Mucosa of stomach (tissue), 1 donor: ENCODE results near the gene PITPNC1.
"Not testable (repeated sequence)": the region's sequence is repeated elsewhere in the genome, so short reads cannot be mapped to it uniquely, and the experiment has no call there.

Source experiments
- H3K27me3 ChIP-seq: one replicate; pipeline ENCODE4 v1.7.0; 2013; ENCODE audit warnings: mild to moderate bottlenecking, low read length; ENCODE audit not compliant: control insufficient read depth, insufficient read depth
- H3K36me3 ChIP-seq: one replicate; pipeline ENCODE4 v1.7.0; 2013; ENCODE audit warnings: low read length; ENCODE audit not compliant: control insufficient read depth, insufficient read depth
- H3K4me1 ChIP-seq: one replicate; pipeline ENCODE4 v1.7.0; 2013; ENCODE audit warnings: mild to moderate bottlenecking, low read length; ENCODE audit not compliant: control insufficient read depth, insufficient read depth
- H3K4me3 ChIP-seq: one replicate; pipeline ENCODE4 v1.7.0; 2013; ENCODE audit warnings: low read length
- H3K9ac ChIP-seq: one replicate; pipeline ENCODE4 v1.7.0; 2013; ENCODE audit warnings: mild to moderate bottlenecking, low read length, moderate library complexity
- H3K9me3 ChIP-seq: one replicate; pipeline ENCODE4 v1.7.0; 2013; ENCODE audit warnings: mild to moderate bottlenecking, low read length, moderate library complexity; ENCODE audit not compliant: control insufficient read depth
- donor health status: Pancreatic carcinoma.

PITPNC1 gene

DNA sequence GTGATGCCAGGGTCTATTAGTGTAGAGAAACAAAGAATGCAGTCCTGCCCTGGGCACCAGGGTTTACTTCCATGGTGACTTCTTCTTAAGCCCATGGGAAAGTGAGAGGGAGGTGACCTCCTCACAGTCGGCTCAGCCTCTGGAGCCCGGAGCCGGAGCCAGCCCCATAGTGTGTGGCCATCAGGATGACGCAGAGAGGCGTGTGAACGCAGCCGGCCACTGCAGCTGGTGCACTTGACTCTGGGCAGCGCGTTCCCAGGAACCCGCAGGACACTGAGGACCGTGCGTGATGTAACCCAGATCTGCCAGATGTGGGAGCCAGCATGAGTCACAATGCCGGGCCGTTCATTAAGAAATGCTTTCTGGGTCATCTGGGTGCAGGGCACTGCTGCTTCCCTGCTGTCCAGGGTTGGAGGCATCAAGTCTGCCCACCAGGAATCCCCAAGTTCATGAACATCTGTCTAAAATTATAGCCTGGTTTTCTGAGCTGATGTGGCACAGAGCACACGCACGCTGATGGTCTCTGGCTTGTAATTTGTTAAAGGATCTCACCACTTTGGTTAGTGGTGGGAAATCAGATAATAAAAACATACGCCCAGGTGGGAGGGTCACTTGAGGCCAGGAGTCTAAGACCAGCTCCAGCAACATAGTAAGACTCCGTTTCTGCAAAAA is 114.1 kb downstream of the PITPNC1 start:
- Histone ChIP-seq H3K9ac (no peak overlapping the region), H3K27me3 (no peaks in the 10 kb centered on the region), H3K9me3 (no peaks in the 10 kb centered on the region), H3K4me1 (peaks cover 4% of the 10 kb centered on the region), H3K4me3 (no peak overlapping the region), H3K36me3 (no peaks in the 10 kb centered on the region)

DNA sequence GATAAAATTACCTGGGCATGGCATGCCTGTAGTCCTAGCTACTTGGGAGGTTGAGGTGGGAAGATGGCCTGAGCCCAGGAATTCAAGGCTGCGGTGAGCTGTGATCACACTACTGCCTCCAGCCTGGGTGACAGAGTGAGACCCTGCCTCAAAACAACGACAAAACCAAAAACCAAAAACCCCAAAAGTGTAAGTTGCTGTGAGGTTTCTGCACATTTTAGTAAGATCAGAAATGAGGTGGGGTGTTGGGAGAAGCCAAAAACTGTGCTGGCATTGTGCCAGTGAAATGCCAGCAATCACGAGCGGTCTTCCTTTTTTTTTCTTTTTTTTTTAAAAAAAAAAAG is 114.6 kb downstream of the PITPNC1 start:
- Histone ChIP-seq H3K9me3 (no peaks in the 10 kb centered on the region), H3K27me3 (no peaks in the 10 kb centered on the region), H3K4me1 (peaks cover 4% of the 10 kb centered on the region), H3K36me3 (no peaks in the 10 kb centered on the region), H3K9ac (no peak overlapping the region), H3K4me3 (no peak overlapping the region)

DNA sequence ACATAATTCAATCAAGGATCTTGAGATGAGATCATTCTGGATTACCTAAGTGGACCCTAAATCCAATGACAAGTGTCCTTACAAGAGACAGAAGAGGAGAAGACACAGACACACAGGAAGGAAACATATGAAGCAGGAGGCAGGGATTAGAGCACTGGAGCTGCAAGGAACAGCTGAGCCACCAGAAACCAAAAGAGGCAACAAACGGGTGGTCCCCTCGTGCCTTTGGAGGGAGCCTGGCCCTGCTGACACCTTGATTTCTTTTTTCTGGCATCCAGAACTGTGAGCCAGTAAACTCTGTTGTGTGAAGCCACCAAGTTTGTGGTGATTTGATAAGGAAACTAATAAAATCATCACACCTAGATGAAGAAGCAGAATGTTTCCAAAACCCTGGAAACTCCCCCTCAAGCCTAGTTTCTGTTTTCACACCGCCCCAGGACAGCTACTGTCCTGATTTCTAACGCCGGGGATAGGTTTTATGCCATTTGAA is 115.2 kb downstream of the PITPNC1 start:
- Histone ChIP-seq H3K4me3 (no peak overlapping the region), H3K9me3 (no peaks in the 10 kb centered on the region), H3K4me1 (peaks cover 4% of the 10 kb centered on the region), H3K27me3 (no peaks in the 10 kb centered on the region), H3K9ac (no peak overlapping the region), H3K36me3 (no peaks in the 10 kb centered on the region)

DNA sequence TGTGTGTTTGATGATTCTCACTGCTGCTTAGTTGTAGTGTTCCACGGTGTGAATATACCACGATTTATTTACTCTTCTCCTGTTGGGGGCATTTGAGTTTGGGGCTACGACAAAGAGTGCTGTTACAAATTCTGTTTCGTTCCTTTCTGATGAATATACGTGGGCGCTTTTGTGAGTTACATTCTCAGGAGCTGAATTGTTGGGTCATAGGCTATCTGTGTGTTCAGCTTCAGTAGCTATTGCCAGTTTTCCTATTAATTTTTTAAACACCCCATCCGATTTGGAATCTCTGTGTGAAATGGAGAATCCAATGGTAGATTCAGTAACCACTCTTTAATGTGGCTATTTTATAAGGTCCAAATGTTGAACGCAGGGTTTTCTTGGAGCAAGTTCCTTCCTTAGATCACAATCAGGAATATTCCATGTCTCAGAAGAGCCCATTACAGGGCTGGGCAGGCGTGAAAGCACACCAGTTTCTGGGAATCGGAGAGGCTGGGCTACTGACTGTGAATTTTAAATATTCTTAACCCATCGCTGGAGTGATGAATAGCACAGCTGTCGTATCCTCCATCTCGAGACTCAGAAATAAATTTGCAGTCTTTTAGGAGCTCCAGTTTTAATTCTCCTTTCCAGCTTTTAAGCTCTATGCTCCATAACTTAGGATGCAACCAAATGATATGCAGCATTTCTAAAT is 115.9 kb downstream of the PITPNC1 start:
- H3K36me3 ChIP-seq = no peaks in the 10 kb centered on the region
- H3K27me3 ChIP-seq = no peaks in the 10 kb centered on the region
- no peak overlapping the region for H3K9ac ChIP-seq
- H3K4me1 ChIP-seq = peaks cover 4% of the 10 kb centered on the region
- no peaks in the 10 kb centered on the region for H3K9me3 ChIP-seq
- no peak overlapping the region for H3K4me3 ChIP-seq

DNA sequence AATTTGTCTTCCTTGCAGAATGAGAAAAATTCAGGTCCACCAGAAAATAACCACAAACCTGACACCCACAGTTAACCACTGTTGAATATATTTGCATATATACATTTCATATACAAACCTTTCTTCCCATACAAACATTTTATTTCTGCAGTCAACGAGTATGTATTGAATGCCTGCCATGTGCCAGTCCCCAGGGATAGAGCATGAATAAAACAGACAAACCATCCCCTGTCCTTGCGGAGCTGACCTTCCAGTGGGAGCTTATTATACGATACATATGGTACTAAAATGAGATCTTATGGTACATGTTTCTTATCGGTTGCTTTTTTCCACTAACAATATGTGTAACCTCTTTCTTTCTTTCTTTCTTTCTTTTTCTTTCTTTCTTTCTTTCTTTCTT is 116.7 kb downstream of the PITPNC1 start:
- no peaks in the 10 kb centered on the region for H3K27me3 ChIP-seq
- H3K9me3 ChIP-seq = no peaks in the 10 kb centered on the region
- no peak overlapping the region for H3K4me3 ChIP-seq
- no peak overlapping the region for H3K9ac ChIP-seq
- peaks cover 4% of the 10 kb centered on the region for H3K4me1 ChIP-seq
- no peaks in the 10 kb centered on the region for H3K36me3 ChIP-seq

DNA sequence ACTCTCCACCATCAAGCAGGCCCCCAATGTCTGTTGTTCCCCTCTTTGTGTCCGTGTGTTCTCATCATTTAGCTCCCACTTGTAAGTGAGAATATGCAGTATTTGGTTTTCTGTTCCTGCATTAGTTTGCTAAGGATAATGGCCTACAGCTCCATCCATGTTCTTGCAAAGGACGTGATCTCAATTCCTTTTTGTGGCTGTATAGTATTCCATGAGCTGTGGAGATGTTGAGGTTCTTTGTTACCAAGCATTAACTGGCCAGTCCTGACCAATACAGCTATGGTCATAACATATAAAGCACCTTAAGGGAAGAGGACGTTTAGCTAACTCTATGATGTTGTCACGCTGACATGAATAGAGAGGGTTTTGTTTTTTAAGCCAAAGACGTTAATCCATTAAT is 118.5 kb downstream of the PITPNC1 start:
- H3K36me3 ChIP-seq, H3K9ac ChIP-seq, H3K27me3 ChIP-seq, H3K4me1 ChIP-seq, H3K9me3 ChIP-seq, H3K4me3 ChIP-seq: not testable (repeated sequence)

DNA sequence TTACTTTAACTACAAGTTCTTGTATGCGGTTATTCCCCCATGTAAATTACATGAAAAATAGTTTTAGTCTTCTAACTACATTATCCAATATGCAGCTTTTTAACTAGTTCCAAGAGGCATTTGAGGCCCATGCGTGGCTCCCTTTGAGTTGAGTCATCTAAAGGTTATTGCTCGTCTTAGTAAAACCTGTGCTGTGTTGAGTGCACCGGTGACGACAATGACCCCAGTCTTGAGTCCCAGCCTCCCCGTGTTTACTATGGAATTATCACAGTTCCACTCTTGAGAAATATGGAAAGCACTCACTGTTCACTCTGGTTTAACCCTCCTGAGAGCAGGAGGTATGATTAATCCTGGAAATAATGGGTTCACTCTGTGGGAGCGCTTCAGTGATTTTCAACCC is 119.2 kb downstream of the PITPNC1 start:
- Histone ChIP-seq H3K9me3 (no peaks in the 10 kb centered on the region), H3K9ac (no peak overlapping the region), H3K27me3 (no peaks in the 10 kb centered on the region), H3K4me1 (peaks cover 3% of the 10 kb centered on the region), H3K4me3 (no peak overlapping the region), H3K36me3 (no peaks in the 10 kb centered on the region)

DNA sequence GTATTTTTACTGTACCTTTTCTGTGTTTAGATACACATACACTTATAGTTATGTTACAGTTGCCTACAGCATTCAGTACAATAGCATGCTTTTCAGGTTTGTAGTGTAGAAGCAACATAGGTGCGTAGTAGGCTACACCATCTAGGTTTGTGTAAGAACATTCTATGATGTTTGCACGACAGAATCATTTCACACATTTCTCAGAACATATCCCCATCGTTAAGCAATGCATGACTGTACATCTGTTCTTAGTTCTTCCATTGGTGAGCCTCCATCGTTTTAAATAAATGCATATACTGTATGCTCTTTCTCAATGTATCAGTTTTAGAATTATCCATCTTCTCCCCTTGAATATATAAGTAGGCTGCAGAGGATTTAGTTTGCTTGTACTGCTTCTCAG is 122.6 kb downstream of the PITPNC1 start:
- Histone ChIP-seq H3K27me3 (no peaks in the 10 kb centered on the region), H3K9ac (no peak overlapping the region), H3K4me1 (no peaks in the 10 kb centered on the region), H3K9me3 (no peaks in the 10 kb centered on the region), H3K4me3 (no peak overlapping the region), H3K36me3 (no peaks in the 10 kb centered on the region)

DNA sequence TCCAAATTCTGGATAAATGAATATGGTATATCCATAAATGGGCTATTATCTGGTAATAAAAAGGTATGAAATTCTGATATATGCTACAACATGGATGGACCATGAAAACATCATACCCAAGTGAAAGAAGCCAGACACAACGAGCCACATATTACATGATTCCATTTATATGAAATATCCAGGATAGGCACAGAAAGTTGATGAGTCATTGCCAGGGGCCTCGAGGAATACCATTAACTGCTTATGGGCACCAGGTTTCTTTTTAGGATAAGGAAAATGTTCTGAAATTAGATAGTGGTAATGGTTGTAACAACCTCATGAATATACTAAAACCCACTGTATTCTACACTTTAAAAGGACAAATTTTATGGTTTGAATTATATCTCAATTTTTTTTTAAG is 123.2 kb downstream of the PITPNC1 start:
- Histone ChIP-seq H3K27me3 (no peaks in the 10 kb centered on the region), H3K9me3 (no peaks in the 10 kb centered on the region), H3K4me1 (no peaks in the 10 kb centered on the region), H3K4me3 (no peak overlapping the region), H3K36me3 (no peaks in the 10 kb centered on the region), H3K9ac (no peak overlapping the region)

DNA sequence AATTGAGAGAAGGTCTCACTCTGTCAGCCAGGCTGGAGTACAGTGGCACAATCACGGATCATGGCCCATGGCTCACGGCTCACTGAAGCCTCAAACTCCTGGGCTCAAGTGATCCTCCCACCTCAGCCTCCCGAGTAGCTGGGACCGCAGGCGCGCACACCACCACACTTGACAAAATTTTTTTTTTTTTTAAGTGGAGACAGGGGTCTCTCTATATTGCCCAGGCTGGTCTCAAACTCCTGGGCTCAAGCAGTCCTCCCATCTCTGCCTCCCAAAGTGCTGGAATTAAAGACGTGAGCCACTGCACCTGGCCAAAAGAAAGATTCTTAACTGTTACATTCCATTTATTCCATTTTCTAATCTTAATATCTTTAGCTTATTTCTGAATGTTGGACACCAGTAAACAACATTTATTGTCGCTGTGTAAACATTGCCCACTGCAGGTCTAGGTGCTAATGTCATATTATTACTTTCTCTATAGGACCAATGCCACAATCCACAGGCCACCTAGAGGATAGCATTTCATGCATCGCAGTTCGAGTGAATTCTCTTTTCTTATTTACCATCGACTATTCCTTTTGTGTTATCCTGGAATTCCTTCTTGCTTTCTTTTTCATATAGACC is 123.7 kb downstream of the PITPNC1 start:
- no peak overlapping the region for H3K4me3 ChIP-seq
- H3K27me3 ChIP-seq = no peaks in the 10 kb centered on the region
- H3K4me1 ChIP-seq = no peaks in the 10 kb centered on the region
- no peaks in the 10 kb centered on the region for H3K9me3 ChIP-seq
- H3K36me3 ChIP-seq = no peaks in the 10 kb centered on the region
- H3K9ac ChIP-seq = no peak overlapping the region

DNA sequence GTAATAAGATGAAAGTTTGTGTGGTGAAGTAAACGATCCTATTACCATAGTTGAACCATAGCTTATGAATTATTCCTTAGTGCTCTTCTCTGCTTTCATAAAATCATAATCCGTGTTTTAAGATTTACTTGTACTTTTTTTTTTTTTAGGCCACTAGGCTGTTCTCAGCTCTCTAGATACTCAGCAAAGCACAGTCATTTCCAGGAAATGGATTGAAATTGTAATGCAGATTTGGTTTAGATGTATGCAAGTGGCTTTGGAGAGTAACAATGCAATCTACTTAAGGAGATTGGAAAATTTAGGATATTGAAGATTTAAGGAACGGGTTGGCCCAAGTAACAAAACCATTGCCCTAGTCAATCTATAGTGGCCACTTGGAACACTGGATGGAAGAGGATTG is 125.1 kb downstream of the PITPNC1 start:
- H3K4me3 ChIP-seq = no peak overlapping the region
- no peaks in the 10 kb centered on the region for H3K36me3 ChIP-seq

DNA sequence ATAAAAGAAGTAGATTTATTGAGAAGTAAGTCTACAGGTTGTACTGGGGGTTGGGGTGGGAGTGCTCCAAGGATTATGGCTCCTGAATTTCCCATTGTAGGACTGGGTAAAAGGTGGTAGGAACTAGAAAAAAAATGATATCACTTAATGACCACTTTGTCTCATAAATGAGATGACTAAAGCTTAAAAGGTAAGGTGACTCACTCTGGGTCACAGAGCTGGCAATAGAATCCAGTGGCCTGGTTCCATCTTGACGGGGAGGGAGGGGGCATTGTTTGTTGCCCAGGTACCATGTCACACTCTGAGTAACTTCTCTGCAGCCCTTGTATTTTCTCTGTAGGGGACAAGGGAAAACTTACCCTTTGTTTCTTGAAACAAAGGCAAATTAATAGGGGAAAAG is 126.1 kb downstream of the PITPNC1 start:
- Histone ChIP-seq H3K27me3 (no peaks in the 10 kb centered on the region), H3K4me3 (no peak overlapping the region), H3K4me1 (no peaks in the 10 kb centered on the region), H3K9me3 (no peaks in the 10 kb centered on the region), H3K36me3 (no peaks in the 10 kb centered on the region), H3K9ac (no peak overlapping the region)

More for the DNA sequence above, 125.1 kb downstream of the PITPNC1 start:
- Histone ChIP-seq H3K9me3 (no peaks in the 10 kb centered on the region), H3K27me3 (no peaks in the 10 kb centered on the region), H3K4me1 (no peaks in the 10 kb centered on the region), H3K9ac (no peak overlapping the region)
